ENCODE data around the gene COL11A1. TPM values are rescaled to one million over a fixed set of nuclear protein-coding genes. Genes with fewer than 3 reads are reported as not detected.

Gene COL11A1
- total and polyA plus RNA-seq, 9 of the 15 experiments (the other 6 are each of a cell fraction or from before 2014, with no cell fraction given), result 0.07 TPM; not detected in 8

GRCh38 chr1:102838016-102838415 is 270.3 kb downstream of the COL11A1 start:
- no peaks in the 10 kb centered on the region for H3K9me3 ChIP-seq (replicated peaks; ENCODE audit: control insufficient read depth, insufficient read depth, low read depth, low read length)
- no TSS peak for BruUV-seq (replicated peaks)
- no peaks in the 10 kb centered on the region for H3K36me3 ChIP-seq (ENCODE audit: control insufficient read depth, insufficient read depth, low read length)
- in situ Hi-C loops (cut with MboI), result no loop called here
- ATAC-seq (no peak), DNase-seq (ENCODE audit: extremely low read depth in 1 of 4, low spot score in 3 of 4) (no peak), FAIRE-seq (no peak)
- H3K27ac ChIP-seq (ENCODE audit: extremely low read depth, low read depth, low read length), result no peak overlapping the region
- ChIA-PET CTCF (ENCODE audit: low intra/inter-chr PET ratio) (no interaction called here), POLR2A (no interaction called here)
- H3K9me1 ChIP-seq (ENCODE audit: control insufficient read depth, insufficient read depth, low read length), result no peaks in the 10 kb centered on the region
- intact Hi-C loops (cut with micrococcal nuclease), result no loop called here
- 0% methylated on average over 4 of the region's 4 CpGs for WGBS (ENCODE audit: insufficient coverage, low coverage, missing lambda C conversion rate)
- no peaks in the 10 kb centered on the region for H3K4me1 ChIP-seq (replicated peaks in 1 of 2; ENCODE audit: control insufficient read depth in 2 of 2, insufficient read depth in 2 of 2, low read length in 2 of 2)
- H3K4me2 ChIP-seq (ENCODE audit: insufficient read depth, low read length), result no peak overlapping the region
- H4K20me1 ChIP-seq (replicated peaks; ENCODE audit: control insufficient read depth, insufficient read depth, low read length), result no peaks in the 10 kb centered on the region
- no peaks in the 10 kb centered on the region for H3K79me2 ChIP-seq (ENCODE audit: control insufficient read depth, insufficient read depth, low read length)
- H3K27me3 ChIP-seq (ENCODE audit: control insufficient read depth in 2 of 2, insufficient read depth in 2 of 2, low read length in 2 of 2), result no peaks in the 10 kb centered on the region
- no peak overlapping the region for H3K9ac ChIP-seq (ENCODE audit: insufficient read depth in 1 of 2, low read depth in 2 of 2, low read length in 2 of 2)
- H3K4me3 ChIP-seq, result no peak overlapping the region
- no peak overlapping the region for H2AFZ ChIP-seq (ENCODE audit: low read depth, low read length)
- no peak for TF ChIP-seq PATZ1 (CRISPR knock-in tag; IDR thresholded peaks at IDR 0.05; ENCODE audit: borderline replicate concordance)
- no peak for TF ChIP-seq RHOXF2B (CRISPR knock-in tag; conservative IDR thresholded peaks at IDR 0.05)
- no peak for TF ChIP-seq CGGBP1 (CRISPR knock-in tag; IDR thresholded peaks at IDR 0.05)
- TF ChIP-seq YBX1 (IDR thresholded peaks at IDR 0.05), result no peak
- TF ChIP-seq PURB (CRISPR knock-in tag; IDR thresholded peaks at IDR 0.05; ENCODE audit: low read depth), result no peak
- no peak for TF ChIP-seq SAFB (IDR thresholded peaks at IDR 0.05; ENCODE audit: borderline replicate concordance, low read depth, low read length)
- TF ChIP-seq RAD51 (IDR thresholded peaks at IDR 0.05; ENCODE audit: borderline replicate concordance, low read depth), result no peak
